Mononuclear cell (primary cell): ENCODE results near the gene NCAM2. TPM values are rescaled to one million over a fixed set of nuclear protein-coding genes. Genes with fewer than 3 reads are reported as not detected.

Source experiments
- H3K27me3 ChIP-seq: 2 replicates; pipeline ENCODE4 v1.6.0; 2011; ENCODE audit warnings: low read length, control low read depth; ENCODE audit not compliant: insufficient read depth
- H3K4me1 ChIP-seq: 2 replicates; pipeline ENCODE4 v1.5.1; 2011; ENCODE audit warnings: mild to moderate bottlenecking, low read length, control low read depth; ENCODE audit not compliant: insufficient read depth
- H3K4me3 ChIP-seq: 2 replicates; pipeline ENCODE4 v1.5.1; 2011; ENCODE audit warnings: mild to moderate bottlenecking, low read length, moderate library complexity
- H3K9me3 ChIP-seq: 2 replicates; pipeline ENCODE4 v1.5.1; 2011; ENCODE audit warnings: low read depth, mild to moderate bottlenecking, control low read depth, low read length
- total RNA-seq: library from RNA; depleted of rRNA; stranded (reverse); fragments of >200 nt; gene quantifications from one replicate; pipeline ENCODE4 v1.2.3, GENCODE V29; 2012

Gene NCAM2
- 0.10 TPM for total RNA-seq

GRCh38 chr21:20997636-20998455 lies at the start of gene NCAM2:
NCAM2 (plus strand) TSS chr21:20998409.
- Histone ChIP-seq H3K9me3 (no peaks in the 10 kb centered on the region), H3K4me1 (peaks cover 18% of the 10 kb centered on the region), H3K27me3 (peaks cover 17% of the 10 kb centered on the region), H3K4me3 (peak within 1 kb of the TSS; percentile 33)

- no peak overlapping the region for H3K4me3 ChIP-seq
- H3K9me3 ChIP-seq, result no peaks in the 10 kb centered on the region
- H3K27me3 ChIP-seq, result no peaks in the 10 kb centered on the region
- H3K4me1 ChIP-seq, result no peaks in the 10 kb centered on the region
Observed at GRCh38 chr21:20949884-20950283, 48.3 kb upstream of the NCAM2 start.

- H3K9me3 ChIP-seq, result peaks cover 6% of the 10 kb centered on the region
- no peaks in the 10 kb centered on the region for H3K27me3 ChIP-seq
Observed at GRCh38 chr21:20965816-20966215, 32.4 kb upstream of the NCAM2 start.

GRCh38 chr21:20968391-20968790 lies 29.8 kb upstream of the NCAM2 start:
- no peak overlapping the region for H3K4me3 ChIP-seq
- no peaks in the 10 kb centered on the region for H3K4me1 ChIP-seq
- H3K9me3 ChIP-seq, result peaks cover 4% of the 10 kb centered on the region
- H3K27me3 ChIP-seq, result no peaks in the 10 kb centered on the region

More at GRCh38 chr21:20965816-20966215, 32.4 kb upstream of the NCAM2 start:
- H3K4me3 ChIP-seq, result no peak overlapping the region
- H3K4me1 ChIP-seq, result no peaks in the 10 kb centered on the region

DNA sequence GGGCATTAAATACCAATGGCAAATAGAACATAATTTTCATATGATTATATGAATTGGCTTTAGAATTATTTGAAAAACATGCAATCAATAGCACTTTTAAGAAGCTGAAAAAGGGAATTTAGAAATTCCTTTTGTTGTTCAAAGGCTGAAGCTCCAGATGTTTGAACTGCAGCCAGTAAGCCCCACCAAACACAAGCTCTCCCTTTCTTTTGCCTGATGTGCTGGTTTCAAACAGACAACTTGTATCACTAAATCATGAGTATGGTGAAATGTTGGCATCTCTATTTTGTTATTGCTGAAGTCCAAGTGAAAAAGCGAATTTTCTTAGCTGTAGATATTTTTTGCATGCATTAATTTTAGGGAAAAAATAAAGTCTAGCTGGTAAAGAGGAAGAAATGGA lies 27.5 kb upstream of the NCAM2 start:
- H3K4me1 ChIP-seq, result no peaks in the 10 kb centered on the region
- H3K9me3 ChIP-seq, result no peaks in the 10 kb centered on the region
- H3K27me3 ChIP-seq, result no peaks in the 10 kb centered on the region
- no peak overlapping the region for H3K4me3 ChIP-seq

- Histone ChIP-seq H3K4me3 (no peak overlapping the region), H3K9me3 (no peaks in the 10 kb centered on the region), H3K4me1 (no peaks in the 10 kb centered on the region), H3K27me3 (no peaks in the 10 kb centered on the region)
Observed at GRCh38 chr21:20971296-20971921, 26.8 kb upstream of the NCAM2 start.

DNA sequence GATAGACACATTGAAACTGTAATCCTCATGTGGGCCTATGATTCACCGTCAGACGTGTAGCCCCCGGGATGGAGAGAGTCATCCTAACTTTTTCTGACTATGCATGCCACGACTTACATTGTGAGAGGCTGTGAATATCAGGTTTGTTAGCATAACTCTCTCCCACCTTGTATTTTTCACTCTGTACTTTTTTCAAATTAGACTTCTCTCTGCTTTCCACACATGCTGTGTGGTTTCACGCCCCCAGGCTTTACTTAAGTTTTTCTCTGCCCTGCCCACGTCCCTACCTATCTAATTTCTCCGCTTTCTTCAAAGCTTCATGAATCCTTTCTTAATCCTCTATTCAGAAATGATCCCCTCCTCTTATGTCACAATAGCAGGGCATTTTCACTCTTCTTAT lies 3.4 kb upstream of the NCAM2 start:
- H3K4me1 ChIP-seq, result peaks cover 18% of the 10 kb centered on the region
- no peaks in the 10 kb centered on the region for H3K9me3 ChIP-seq
- peaks cover 17% of the 10 kb centered on the region for H3K27me3 ChIP-seq
- H3K4me3 ChIP-seq, result no peak overlapping the region

GRCh38 chr21:20996421-20997310 lies 1.5 kb upstream of the NCAM2 start:
- Histone ChIP-seq H3K27me3 (peaks cover 17% of the 10 kb centered on the region), H3K4me3 (no peak overlapping the region)

GRCh38 chr21:20997311-20997635 lies 936 bp upstream of the NCAM2 start:
- Histone ChIP-seq H3K4me1 (peaks cover 18% of the 10 kb centered on the region), H3K4me3 (peak overlapping the region; percentile 33), H3K27me3 (peaks cover 17% of the 10 kb centered on the region), H3K9me3 (no peaks in the 10 kb centered on the region)

More at GRCh38 chr21:20996421-20997310, 1.5 kb upstream of the NCAM2 start:
- no peaks in the 10 kb centered on the region for H3K9me3 ChIP-seq
- peaks cover 18% of the 10 kb centered on the region for H3K4me1 ChIP-seq

DNA sequence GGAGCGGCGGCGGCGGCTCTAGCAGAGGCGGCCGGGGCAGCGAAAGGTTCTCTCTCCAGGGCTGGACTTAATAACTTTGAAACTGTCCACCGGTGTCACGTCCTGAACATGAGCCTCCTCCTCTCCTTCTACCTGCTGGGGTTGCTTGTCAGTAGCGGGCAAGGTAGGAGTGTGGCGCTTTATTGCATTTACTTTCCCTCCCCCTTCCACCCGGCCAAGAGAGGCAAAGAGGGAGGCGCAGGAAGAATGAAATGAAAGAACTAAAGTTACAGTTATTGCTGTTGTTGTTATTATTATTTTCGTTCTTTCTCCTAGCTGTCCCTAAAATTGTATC lies 214 bp downstream of the NCAM2 start:
- Histone ChIP-seq H3K4me1 (peaks cover 18% of the 10 kb centered on the region), H3K4me3 (peak overlapping the region; percentile 22), H3K9me3 (no peaks in the 10 kb centered on the region), H3K27me3 (peaks cover 17% of the 10 kb centered on the region)

DNA sequence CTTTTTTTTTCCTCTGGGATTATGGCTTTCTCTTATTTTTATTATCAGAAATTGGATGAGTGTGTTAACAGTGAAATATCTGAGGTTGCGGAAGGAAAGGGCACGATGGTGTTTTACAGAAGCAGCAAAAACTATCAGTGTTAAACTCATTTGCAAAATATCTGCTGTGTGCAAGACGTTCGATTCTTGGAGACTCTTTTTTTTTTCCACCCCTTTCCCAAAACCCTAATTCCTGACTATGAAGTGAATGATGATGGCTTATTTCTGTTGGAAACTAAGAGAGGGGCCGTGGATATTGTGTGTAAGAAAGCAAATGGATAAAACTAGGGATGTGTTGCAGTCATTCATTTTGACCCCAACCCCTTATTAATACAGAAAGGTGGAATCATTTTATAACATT lies 677 bp downstream of the NCAM2 start:
- H3K9me3 ChIP-seq, result no peaks in the 10 kb centered on the region
- peaks cover 18% of the 10 kb centered on the region for H3K4me1 ChIP-seq
- peak overlapping the region; percentile 22 for H3K4me3 ChIP-seq
- peaks cover 17% of the 10 kb centered on the region for H3K27me3 ChIP-seq

GRCh38 chr21:20999659-21000058 lies 1.4 kb downstream of the NCAM2 start:
- Histone ChIP-seq H3K4me3 (no peak overlapping the region), H3K4me1 (peaks cover 18% of the 10 kb centered on the region), H3K9me3 (no peaks in the 10 kb centered on the region), H3K27me3 (peaks cover 17% of the 10 kb centered on the region)

DNA sequence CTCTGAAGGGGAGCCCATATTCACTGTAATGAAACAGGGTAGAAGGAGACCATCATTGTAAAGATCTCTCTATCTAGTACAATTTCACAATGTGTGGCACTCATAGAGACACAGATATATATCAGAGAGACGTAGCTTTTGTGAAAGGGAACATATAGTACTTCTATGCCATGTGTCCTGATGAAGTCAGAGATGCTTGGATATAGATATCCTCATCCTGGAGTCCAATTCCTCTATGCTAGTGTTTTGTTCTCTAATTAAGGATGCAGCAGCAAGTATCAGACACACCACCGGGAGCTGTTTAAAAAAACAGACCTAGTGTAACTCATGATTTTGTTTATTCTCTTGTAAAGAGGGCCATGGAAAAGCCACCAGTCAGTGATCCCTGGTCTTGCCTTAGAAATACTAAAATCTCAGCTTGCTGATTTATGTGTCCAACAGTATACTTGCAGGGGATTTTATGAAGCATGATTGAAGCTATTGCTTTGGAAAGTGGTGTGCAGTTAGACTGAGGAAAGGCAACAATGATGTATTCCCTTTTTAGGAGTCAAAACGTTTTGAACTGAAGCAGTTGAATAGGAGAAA lies 2.5 kb downstream of the NCAM2 start:
- H3K4me3 ChIP-seq, result no peak overlapping the region
- peaks cover 18% of the 10 kb centered on the region for H3K4me1 ChIP-seq
- H3K9me3 ChIP-seq, result no peaks in the 10 kb centered on the region
- peaks cover 17% of the 10 kb centered on the region for H3K27me3 ChIP-seq

DNA sequence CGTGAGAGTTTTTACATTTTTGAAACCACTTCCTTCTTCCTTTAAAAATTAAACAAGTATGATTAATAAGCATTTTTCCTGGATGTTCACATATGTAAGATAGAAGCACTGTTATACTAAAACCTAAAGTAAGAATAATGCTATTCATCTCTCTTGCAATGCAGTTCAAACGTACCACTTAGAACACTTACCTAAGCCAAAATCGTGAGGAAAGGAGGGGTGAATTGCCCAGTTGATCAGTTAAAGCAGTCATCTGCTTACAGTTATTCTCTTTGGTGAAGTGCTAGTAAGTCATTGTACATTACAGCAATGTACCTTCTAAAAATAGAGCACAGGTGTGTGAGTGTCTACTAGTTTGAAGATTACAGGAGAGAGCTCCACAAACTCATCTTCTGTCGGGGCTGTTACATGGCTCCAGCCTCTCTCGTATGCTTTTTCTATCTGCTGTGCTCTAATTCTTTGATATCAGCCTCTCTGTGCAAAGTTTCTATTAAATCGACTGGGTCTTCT lies 3.4 kb downstream of the NCAM2 start:
- H3K4me3 ChIP-seq, result no peak overlapping the region
- H3K9me3 ChIP-seq, result no peaks in the 10 kb centered on the region
- H3K4me1 ChIP-seq, result peaks cover 18% of the 10 kb centered on the region
- peaks cover 17% of the 10 kb centered on the region for H3K27me3 ChIP-seq

DNA sequence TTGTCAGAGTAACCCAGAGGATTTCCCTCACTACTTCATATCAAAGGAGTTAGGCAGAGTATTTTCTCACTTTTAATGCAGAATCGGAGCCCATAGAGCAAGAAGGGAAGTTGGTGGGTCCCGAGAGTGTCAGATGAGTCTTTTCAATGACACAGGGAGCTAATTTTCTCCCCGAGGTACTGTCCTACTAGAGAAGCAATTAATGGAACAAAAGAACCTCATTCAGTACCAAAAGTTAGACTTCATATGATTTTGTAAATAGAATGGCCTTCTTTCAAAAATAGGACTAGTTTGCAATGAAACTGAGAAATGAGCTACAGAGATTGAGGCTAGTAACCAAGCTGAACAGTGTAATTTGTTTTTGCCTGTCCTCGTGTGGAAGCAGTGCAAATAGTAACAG lies 3.9 kb downstream of the NCAM2 start:
- H3K9me3 ChIP-seq, result no peaks in the 10 kb centered on the region
- H3K27me3 ChIP-seq, result peaks cover 16% of the 10 kb centered on the region
- peaks cover 17% of the 10 kb centered on the region for H3K4me1 ChIP-seq
- H3K4me3 ChIP-seq, result no peak overlapping the region
